HepG2 (cell line): ENCODE data around the gene TPI1. TPM values are rescaled to one million over a fixed set of nuclear protein-coding genes. Genes with fewer than 3 reads are reported as not detected.

ENCODE experiments used
- ARNTL ChIP-seq: sonication (generic); formaldehyde crosslinking; IDR thresholded peaks from 2 replicates; pipeline ENCODE4 v1.4.0; 2020; ENCODE audit warnings: mild to moderate bottlenecking, missing genetic modification reagents
- ASH2L ChIP-seq: fragments of 300-600, 200-600 bp; sonication (generic); IDR thresholded peaks from 2 replicates; pipeline ENCODE4 v1.7.0; 2017; ENCODE audit warnings: low read depth, mild to moderate bottlenecking, moderate library complexity, mixed read lengths, low read length; ENCODE audit not compliant: insufficient read length
- CENPX ChIP-seq: sonication (generic); formaldehyde crosslinking; IDR thresholded peaks from 2 replicates; pipeline ENCODE4 v1.9.0; 2021; ENCODE audit warnings: mild to moderate bottlenecking, missing genetic modification reagents, moderate library complexity
- ESRRA ChIP-seq: sonication (generic); formaldehyde crosslinking; IDR thresholded peaks from 2 replicates; pipeline ENCODE4 v1.5.1; 2020; ENCODE audit warnings: mild to moderate bottlenecking, low read depth, missing genetic modification reagents
- FOSL2 ChIP-seq: sonication (generic); formaldehyde crosslinking; IDR thresholded peaks from 2 replicates; pipeline ENCODE4 v1.4.0; 2020; ENCODE audit warnings: missing genetic modification reagents
- NCOA2 ChIP-seq: sonication (generic); formaldehyde crosslinking; IDR thresholded peaks from 2 replicates; pipeline ENCODE4 v1.8.0; 2022; ENCODE audit warnings: inconsistent platforms
- NKX3-1 ChIP-seq: sonication (generic); formaldehyde crosslinking; IDR thresholded peaks from 2 replicates; pipeline ENCODE4 v1.5.0; 2020; ENCODE audit warnings: missing genetic modification reagents
- NR1H2 ChIP-seq: sonication (generic); formaldehyde crosslinking; IDR thresholded peaks from 2 replicates; pipeline ENCODE4 v1.8.1; 2022; ENCODE audit warnings: low read depth, missing genetic modification reagents, borderline replicate concordance
- NR3C1 ChIP-seq: sonication (generic); formaldehyde crosslinking; IDR thresholded peaks from 2 replicates; pipeline ENCODE4 v1.4.0; 2020; ENCODE audit warnings: missing genetic modification reagents
- PHF8 ChIP-seq: sonication (generic); formaldehyde crosslinking; IDR thresholded peaks from 2 replicates; pipeline ENCODE4 v1.5.0; 2020; ENCODE audit warnings: missing genetic modification reagents
- SIX4 ChIP-seq: sonication (generic); formaldehyde crosslinking; IDR thresholded peaks from 2 replicates; pipeline ENCODE4 v1.4.0; 2020; ENCODE audit warnings: missing genetic modification reagents
- ZC3H13 ChIP-seq: sonication (generic); formaldehyde crosslinking; IDR thresholded peaks from 2 replicates; pipeline ENCODE4 v1.8.1; 2023; ENCODE audit warnings: mild to moderate bottlenecking, missing genetic modification reagents, moderate library complexity
- ZFP36L1 ChIP-seq: sonication (generic); formaldehyde crosslinking; IDR thresholded peaks from 2 replicates; pipeline ENCODE4 v1.8.0; 2022; ENCODE audit warnings: mild to moderate bottlenecking, missing genetic modification reagents, moderate library complexity
- ZIK1 ChIP-seq: sonication (generic); formaldehyde crosslinking; IDR thresholded peaks from 2 replicates; pipeline ENCODE4 v1.5.0; 2020; ENCODE audit warnings: mild to moderate bottlenecking, low read depth, missing genetic modification reagents, borderline replicate concordance
- ZNF44 ChIP-seq: sonication (generic); formaldehyde crosslinking; IDR thresholded peaks from 2 replicates; pipeline ENCODE4 v1.5.1; 2020; ENCODE audit warnings: mild to moderate bottlenecking, missing genetic modification reagents
- ZNF550 ChIP-seq: sonication (generic); formaldehyde crosslinking; IDR thresholded peaks from 2 replicates; pipeline ENCODE4 v1.4.0; 2020; ENCODE audit warnings: mild to moderate bottlenecking, missing genetic modification reagents, borderline replicate concordance
- ZNF703 ChIP-seq: sonication (generic); formaldehyde crosslinking; IDR thresholded peaks from 2 replicates; pipeline ENCODE4 v1.5.1; 2020; ENCODE audit warnings: missing genetic modification reagents, mild to moderate bottlenecking, moderate library complexity, borderline replicate concordance
- ZNF746 ChIP-seq: sonication (generic); formaldehyde crosslinking; IDR thresholded peaks from 2 replicates; pipeline ENCODE4 v1.8.0; 2022; ENCODE audit warnings: mild to moderate bottlenecking, missing genetic modification reagents
- ZNF841 ChIP-seq: sonication (generic); formaldehyde crosslinking; IDR thresholded peaks from 2 replicates; pipeline ENCODE4 v1.8.1; 2023; ENCODE audit warnings: missing genetic modification reagents, borderline replicate concordance
- ZSCAN21 ChIP-seq: sonication (generic); formaldehyde crosslinking; IDR thresholded peaks from 2 replicates; pipeline ENCODE4 v1.8.0; 2022; ENCODE audit warnings: mild to moderate bottlenecking, missing genetic modification reagents, moderate library complexity, borderline replicate concordance
- ZSCAN25 ChIP-seq: sonication (generic); formaldehyde crosslinking; IDR thresholded peaks from 2 replicates; pipeline ENCODE4 v1.8.0; 2022; ENCODE audit warnings: mild to moderate bottlenecking, missing genetic modification reagents
- polyA plus RNA-seq, 8 experiments: library from polyadenylated mRNA; depleted of rRNA in 3 of 8; stranded (reverse) in 7 of 8; unstranded in 1 of 8; fragments of >200 nt; fragmentation: Illumina TruSeq in 4 of 8; extraction: Trizol in 4 of 8; gene quantifications; 2 replicates each; pipeline versions ENCODE4 v1.2.1 to v1.2.3, GENCODE V29; 2011 to 2016; ENCODE audit warnings: low read depth in 4 of 8, missing spikeins in 1 of 8, mixed read lengths in 1 of 8; ENCODE audit not compliant: insufficient read depth in 1 of 8
- total RNA-seq, 5 experiments: library from RNA; depleted of rRNA; stranded (reverse); fragments of >200 nt; fragmentation: Illumina TruSeq; extraction: Trizol; gene quantifications; 2 replicates each; pipeline ENCODE4 v1.2.3, GENCODE V29; 2016; ENCODE audit warnings: low read depth in 1 of 5
- TF ChIP-seq, protein P1 (sequence below): sonication (generic); formaldehyde crosslinking; IDR thresholded peaks from 2 replicates; pipeline ENCODE4 v1.4.0; 2020; ENCODE audit warnings: mild to moderate bottlenecking, missing genetic modification reagents
- TF ChIP-seq, protein P2 (sequence below): sonication (generic); formaldehyde crosslinking; IDR thresholded peaks from 2 replicates; pipeline ENCODE4 v1.9.0; 2021; ENCODE audit warnings: missing genetic modification reagents, borderline replicate concordance
- TF ChIP-seq, protein P3 (sequence below): sonication (generic); formaldehyde crosslinking; IDR thresholded peaks from 2 replicates; pipeline ENCODE4 v1.4.0; 2020; ENCODE audit warnings: missing genetic modification reagents

The TPI1 gene
- total and polyA plus RNA-seq, 2 of the 13 experiments (the other 11 are each of a cell fraction or from before 2014, with no cell fraction given): 945 to 2,535 TPM

DNA sequence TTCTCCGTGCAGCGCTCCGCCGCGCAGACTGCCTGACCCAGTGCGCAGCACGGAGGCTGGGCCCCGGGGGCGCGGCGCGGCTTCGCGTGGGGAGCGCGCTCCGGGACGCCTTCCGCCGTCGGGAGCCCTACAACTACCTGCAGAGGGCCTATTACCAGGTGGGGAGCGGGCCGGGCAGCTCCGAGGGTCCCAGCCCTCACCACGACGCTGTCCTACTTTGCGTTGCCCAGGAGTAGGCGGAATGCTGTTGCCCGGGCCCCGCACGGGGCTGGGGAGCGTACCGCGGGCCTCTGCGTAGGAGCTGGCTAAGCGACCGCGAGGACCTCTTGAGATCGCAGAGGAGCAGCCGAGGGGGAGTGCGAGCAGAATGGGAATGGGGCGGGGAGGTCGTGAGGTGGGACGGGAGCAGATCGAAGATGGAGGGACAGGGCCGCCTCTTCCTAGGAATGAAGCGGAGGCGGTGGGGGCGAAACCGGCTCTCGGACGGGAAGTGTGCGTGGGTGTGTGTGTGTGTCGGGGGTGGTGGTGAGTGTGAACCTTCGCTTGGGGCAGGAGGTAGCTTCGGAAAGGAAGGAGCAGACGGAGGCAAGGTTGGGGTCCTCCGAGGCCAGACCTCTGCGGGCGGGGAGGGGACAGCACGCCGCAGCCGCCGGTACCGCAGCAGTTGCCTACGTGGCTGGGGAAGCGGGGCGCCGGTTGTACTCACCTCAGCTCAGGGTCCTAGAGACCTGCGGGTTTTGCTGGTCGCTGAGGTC, 38.4 kb upstream of the TPI1 start (continued):
- TF ChIP-seq ASH2L: peak; percentile 67
- TF ChIP-seq, protein P1, sequence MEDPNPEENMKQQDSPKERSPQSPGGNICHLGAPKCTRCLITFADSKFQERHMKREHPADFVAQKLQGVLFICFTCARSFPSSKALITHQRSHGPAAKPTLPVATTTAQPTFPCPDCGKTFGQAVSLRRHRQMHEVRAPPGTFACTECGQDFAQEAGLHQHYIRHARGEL (CRISPR knock-in tag): no peak
- no peak; the same call in 1 of the 2 replicates for TF ChIP-seq ZSCAN25 (CRISPR knock-in tag)
- TF ChIP-seq, protein P2, sequence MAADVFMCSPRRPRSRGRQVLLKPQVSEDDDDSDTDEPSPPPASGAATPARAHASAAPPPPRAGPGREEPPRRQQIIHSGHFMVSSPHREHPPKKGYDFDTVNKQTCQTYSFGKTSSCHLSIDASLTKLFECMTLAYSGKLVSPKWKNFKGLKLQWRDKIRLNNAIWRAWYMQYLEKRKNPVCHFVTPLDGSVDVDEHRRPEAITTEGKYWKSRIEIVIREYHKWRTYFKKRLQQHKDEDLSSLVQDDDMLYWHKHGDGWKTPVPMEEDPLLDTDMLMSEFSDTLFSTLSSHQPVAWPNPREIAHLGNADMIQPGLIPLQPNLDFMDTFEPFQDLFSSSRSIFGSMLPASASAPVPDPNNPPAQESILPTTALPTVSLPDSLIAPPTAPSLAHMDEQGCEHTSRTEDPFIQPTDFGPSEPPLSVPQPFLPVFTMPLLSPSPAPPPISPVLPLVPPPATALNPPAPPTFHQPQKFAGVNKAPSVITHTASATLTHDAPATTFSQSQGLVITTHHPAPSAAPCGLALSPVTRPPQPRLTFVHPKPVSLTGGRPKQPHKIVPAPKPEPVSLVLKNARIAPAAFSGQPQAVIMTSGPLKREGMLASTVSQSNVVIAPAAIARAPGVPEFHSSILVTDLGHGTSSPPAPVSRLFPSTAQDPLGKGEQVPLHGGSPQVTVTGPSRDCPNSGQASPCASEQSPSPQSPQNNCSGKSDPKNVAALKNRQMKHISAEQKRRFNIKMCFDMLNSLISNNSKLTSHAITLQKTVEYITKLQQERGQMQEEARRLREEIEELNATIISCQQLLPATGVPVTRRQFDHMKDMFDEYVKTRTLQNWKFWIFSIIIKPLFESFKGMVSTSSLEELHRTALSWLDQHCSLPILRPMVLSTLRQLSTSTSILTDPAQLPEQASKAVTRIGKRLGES (CRISPR knock-in tag): no peak
- TF ChIP-seq ZC3H13 (CRISPR knock-in tag): peak; percentile 88; the same call in 1 of the 2 replicates
- TF ChIP-seq NCOA2: no peak
- no peak for TF ChIP-seq FOSL2 (CRISPR knock-in tag)
- TF ChIP-seq, protein P3, sequence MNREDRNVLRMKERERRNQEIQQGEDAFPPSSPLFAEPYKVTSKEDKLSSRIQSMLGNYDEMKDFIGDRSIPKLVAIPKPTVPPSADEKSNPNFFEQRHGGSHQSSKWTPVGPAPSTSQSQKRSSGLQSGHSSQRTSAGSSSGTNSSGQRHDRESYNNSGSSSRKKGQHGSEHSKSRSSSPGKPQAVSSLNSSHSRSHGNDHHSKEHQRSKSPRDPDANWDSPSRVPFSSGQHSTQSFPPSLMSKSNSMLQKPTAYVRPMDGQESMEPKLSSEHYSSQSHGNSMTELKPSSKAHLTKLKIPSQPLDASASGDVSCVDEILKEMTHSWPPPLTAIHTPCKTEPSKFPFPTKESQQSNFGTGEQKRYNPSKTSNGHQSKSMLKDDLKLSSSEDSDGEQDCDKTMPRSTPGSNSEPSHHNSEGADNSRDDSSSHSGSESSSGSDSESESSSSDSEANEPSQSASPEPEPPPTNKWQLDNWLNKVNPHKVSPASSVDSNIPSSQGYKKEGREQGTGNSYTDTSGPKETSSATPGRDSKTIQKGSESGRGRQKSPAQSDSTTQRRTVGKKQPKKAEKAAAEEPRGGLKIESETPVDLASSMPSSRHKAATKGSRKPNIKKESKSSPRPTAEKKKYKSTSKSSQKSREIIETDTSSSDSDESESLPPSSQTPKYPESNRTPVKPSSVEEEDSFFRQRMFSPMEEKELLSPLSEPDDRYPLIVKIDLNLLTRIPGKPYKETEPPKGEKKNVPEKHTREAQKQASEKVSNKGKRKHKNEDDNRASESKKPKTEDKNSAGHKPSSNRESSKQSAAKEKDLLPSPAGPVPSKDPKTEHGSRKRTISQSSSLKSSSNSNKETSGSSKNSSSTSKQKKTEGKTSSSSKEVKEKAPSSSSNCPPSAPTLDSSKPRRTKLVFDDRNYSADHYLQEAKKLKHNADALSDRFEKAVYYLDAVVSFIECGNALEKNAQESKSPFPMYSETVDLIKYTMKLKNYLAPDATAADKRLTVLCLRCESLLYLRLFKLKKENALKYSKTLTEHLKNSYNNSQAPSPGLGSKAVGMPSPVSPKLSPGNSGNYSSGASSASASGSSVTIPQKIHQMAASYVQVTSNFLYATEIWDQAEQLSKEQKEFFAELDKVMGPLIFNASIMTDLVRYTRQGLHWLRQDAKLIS (CRISPR knock-in tag): no peak
- no peak for TF ChIP-seq SIX4 (CRISPR knock-in tag)
- TF ChIP-seq ZFP36L1 (CRISPR knock-in tag): no peak
- TF ChIP-seq NKX3-1 (CRISPR knock-in tag): no peak
- TF ChIP-seq NR3C1 (CRISPR knock-in tag): no peak
- peak; percentile 68; the same call in 1 of the 2 replicates for TF ChIP-seq PHF8 (CRISPR knock-in tag)
- no peak for TF ChIP-seq CENPX (CRISPR knock-in tag)
- no peak for TF ChIP-seq ZNF550 (CRISPR knock-in tag)
- TF ChIP-seq ZIK1 (CRISPR knock-in tag): 0 out of 2 replicates have a peak, but pooled peaks have one; percentile 11
- 0 out of 2 replicates have a peak, but pooled peaks have one; percentile 54 for TF ChIP-seq ZNF703
- no peak; the same call in 1 of the 2 replicates for TF ChIP-seq ESRRA (CRISPR knock-in tag)
- TF ChIP-seq ZNF841: no peak
- TF ChIP-seq ARNTL (CRISPR knock-in tag): no peak
- TF ChIP-seq ZNF44 (CRISPR knock-in tag): 0 out of 2 replicates have a peak, but pooled peaks have one; percentile 50
- no peak for TF ChIP-seq ZNF746 (CRISPR knock-in tag)
- no peak for TF ChIP-seq NR1H2 (CRISPR knock-in tag)
- TF ChIP-seq ZSCAN21: no peak
